ENCODE measurements around the gene TBX19. TPM values are rescaled to one million over a fixed set of nuclear protein-coding genes. Genes with fewer than 3 reads are reported as not detected.

Gene TBX19
- total and polyA plus RNA-seq, 3 donors from 2014 or later, result 1.9 to 2.7 (median 2.7) TPM

- no peaks in the 10 kb centered on the region for H3K27me3 ChIP-seq
- H3K4me3 ChIP-seq, result no peak overlapping the region
- peaks cover 3% of the 10 kb centered on the region for H3K4me1 ChIP-seq
- intact Hi-C loops (cut with DNase I; ENCODE audit: low total_unique reads), result no loop called here
- DNase-seq, result no peak
- H3K36me3 ChIP-seq (ENCODE audit: low read depth, missing control alignments), result no peaks in the 10 kb centered on the region
- no peak for TF ChIP-seq CTCF (IDR thresholded peaks at IDR 0.05)
- TF ChIP-seq POLR2A (IDR thresholded peaks at IDR 0.05), result no peak
- H3K9me3 ChIP-seq, result no peaks in the 10 kb centered on the region
- H3K27ac ChIP-seq, result no peak overlapping the region
- 78 to 82% methylated on average over 6 of the region's 6 CpGs for WGBS, 2 donors
These were observed 14.0 kb upstream of the TBX19 start for GRCh38 chr1:168266644-168267186.

GRCh38 chr1:168271636-168272035 is 9.0 kb upstream of the TBX19 start:
- 89 to 93% methylated on average over 1 of the region's 1 CpG for WGBS, 2 donors
- Histone ChIP-seq H3K36me3 (ENCODE audit: low read depth, missing control alignments) (no peaks in the 10 kb centered on the region), H3K4me1 (no peaks in the 10 kb centered on the region), H3K4me3 (no peak overlapping the region), H3K27me3 (no peaks in the 10 kb centered on the region), H3K9me3 (no peaks in the 10 kb centered on the region), H3K27ac (no peak overlapping the region)
- no peak for TF ChIP-seq POLR2A (IDR thresholded peaks at IDR 0.05)
- no peak for TF ChIP-seq CTCF (IDR thresholded peaks at IDR 0.05)
- no peak for DNase-seq
- intact Hi-C loops (cut with DNase I; ENCODE audit: low total_unique reads), result no loop called here

- 79 to 86% methylated on average over 1 of the region's 1 CpG for WGBS, 2 donors
- TF ChIP-seq CTCF (IDR thresholded peaks at IDR 0.05) (no peak), POLR2A (IDR thresholded peaks at IDR 0.05) (no peak)
- Histone ChIP-seq H3K27me3 (no peaks in the 10 kb centered on the region), H3K36me3 (ENCODE audit: low read depth, missing control alignments) (no peaks in the 10 kb centered on the region), H3K27ac (no peak overlapping the region), H3K4me3 (no peak overlapping the region), H3K4me1 (no peaks in the 10 kb centered on the region), H3K9me3 (no peaks in the 10 kb centered on the region)
- DNase-seq, result no peak
- intact Hi-C loops (cut with DNase I; ENCODE audit: low total_unique reads), result no loop called here
These were observed 7.1 kb upstream of the TBX19 start for GRCh38 chr1:168273575-168273974.

GRCh38 chr1:168279253-168279652 is 1.4 kb upstream of the TBX19 start:
- Histone ChIP-seq H3K9me3 (no peaks in the 10 kb centered on the region), H3K36me3 (ENCODE audit: low read depth, missing control alignments) (no peaks in the 10 kb centered on the region), H3K4me3 (no peak overlapping the region), H3K27ac (no peak overlapping the region), H3K27me3 (no peaks in the 10 kb centered on the region), H3K4me1 (no peaks in the 10 kb centered on the region)
- 75 to 83% methylated on average over 1 of the region's 1 CpG for WGBS, 2 donors
- no peak for DNase-seq
- TF ChIP-seq CTCF (IDR thresholded peaks at IDR 0.05), result no peak
- TF ChIP-seq POLR2A (IDR thresholded peaks at IDR 0.05), result no peak
- intact Hi-C loops (cut with DNase I; ENCODE audit: low total_unique reads), result no loop called here

GRCh38 chr1:168281603-168282325 is 1.1 kb downstream of the TBX19 start:
- no peaks in the 10 kb centered on the region for H3K9me3 ChIP-seq
- TF ChIP-seq CTCF (IDR thresholded peaks at IDR 0.05) (no peak), POLR2A (IDR thresholded peaks at IDR 0.05) (no peak)
- WGBS, 2 donors, result 66 to 72% methylated on average over 11 of the region's 11 CpGs
- H3K27me3 ChIP-seq, result no peaks in the 10 kb centered on the region
- intact Hi-C loops (cut with DNase I; ENCODE audit: low total_unique reads), result no loop called here
- no peak overlapping the region for H3K4me3 ChIP-seq
- H3K4me1 ChIP-seq, result no peaks in the 10 kb centered on the region
- H3K27ac ChIP-seq, result no peak overlapping the region
- no peak for DNase-seq
- H3K36me3 ChIP-seq (ENCODE audit: low read depth, missing control alignments), result no peaks in the 10 kb centered on the region

All from testis (tissue), 3 donors.